HT-29 (cell line): ENCODE data around the gene ATP6V1B1. TPM values are rescaled to one million over a fixed set of nuclear protein-coding genes. Genes with fewer than 3 reads are reported as not detected.
"Not testable (repeated sequence)": the region's sequence is repeated elsewhere in the genome, so short reads cannot be mapped to it uniquely, and the experiment has no call there.

Experiments used
- DNase-seq: peaks from one replicate; pipeline ENCODE4 v3.0.0-alpha.2; 2015; ENCODE audit warnings: low spot score
- small RNA-seq: library from RNA; depleted of rRNA; stranded (forward); fragments of <200 nt; gene quantifications from one replicate; pipeline ENCODE3, GENCODE V24; 2014
- total RNA-seq: library from RNA; depleted of rRNA; stranded (reverse); fragments of >200 nt; shearing (Covaris generic); gene quantifications from 2 replicates; pipeline ENCODE4 v1.2.3, GENCODE V29; 2014; rRNA removed

The ATP6V1B1 gene
- total RNA-seq, 1 experiment from 2014 or later, result 43.9 TPM

GRCh38 chr2:71005271-71006202 is 69.8 kb downstream of the ATP6V1B1 start:
- DNase-seq, result no peak

- no peak for DNase-seq
Measured at GRCh38 chr2:71006323-71006722, 70.6 kb downstream of the ATP6V1B1 start.

GRCh38 chr2:71006955-71007799 is 71.5 kb downstream of the ATP6V1B1 start:
- no peak for DNase-seq

GRCh38 chr2:71008342-71008741 is 72.6 kb downstream of the ATP6V1B1 start:
- DNase-seq, result no peak

GRCh38 chr2:71011786-71012185 is 76.1 kb downstream of the ATP6V1B1 start:
- not testable (repeated sequence) for DNase-seq

Small RNA genes within 50 kb of the gene (small RNA-seq; reads per million reads assigned to genes)
- gene RF02272 (not detected), gene RN7SL160P (0.29 reads per million)

Other genes with a start within 250 kb of the ATP6V1B1 start
- gene ADD2, start 167.7 kb upstream of the ATP6V1B1 start, total RNA-seq, result 0.71 and 0.73 TPM in 2 replicates
- not detected in 2 replicates for gene FIGLA, start 145.3 kb upstream of the ATP6V1B1 start, total RNA-seq
- gene CLEC4F, start 115.3 kb upstream of the ATP6V1B1 start, total RNA-seq, result not detected in 2 replicates
- not detected in 2 replicates for gene CD207, start 100.1 kb upstream of the ATP6V1B1 start, total RNA-seq
- gene VAX2, start 35.3 kb upstream of the ATP6V1B1 start, total RNA-seq, result 1.8 and 2.3 TPM in 2 replicates
- gene ANKRD53, start 42.7 kb downstream of the ATP6V1B1 start, total RNA-seq, result 0.28 TPM in 1 of 2 replicates, not detected in the other
- gene TEX261, start 59.0 kb downstream of the ATP6V1B1 start, total RNA-seq, result 43.3 and 50.1 TPM in 2 replicates
- 17.8 and 29.7 TPM in 2 replicates for gene NAGK, start 132.7 kb downstream of the ATP6V1B1 start, total RNA-seq
- gene MCEE, start 194.3 kb downstream of the ATP6V1B1 start, total RNA-seq, result 12.6 and 14.6 TPM in 2 replicates
- 12.3 and 13.0 TPM in 2 replicates for gene MPHOSPH10, start 194.7 kb downstream of the ATP6V1B1 start, total RNA-seq